ENCODE results near the gene TEDC1. TPM values are rescaled to one million over a fixed set of nuclear protein-coding genes. Genes with fewer than 3 reads are reported as not detected.

The TEDC1 gene
- total RNA-seq, 1 donor from 2014 or later, result 9.3 TPM

GRCh38 chr14:105456736-105457617 is 34.1 kb upstream of the TEDC1 start:
- no peak for DNase-seq (ENCODE audit: low read depth)

GRCh38 chr14:105458010-105458409 is 33.0 kb upstream of the TEDC1 start:
- DNase-seq (ENCODE audit: low read depth), result no peak

- no peak for DNase-seq (ENCODE audit: low read depth)
Measured at GRCh38 chr14:105458571-105458970, 32.5 kb upstream of the TEDC1 start.

- no peak for DNase-seq (ENCODE audit: low read depth)
Measured at GRCh38 chr14:105460116-105460515, 30.9 kb upstream of the TEDC1 start.

GRCh38 chr14:105460616-105461015 is 30.4 kb upstream of the TEDC1 start:
- DNase-seq (ENCODE audit: low read depth), result no peak

GRCh38 chr14:105461903-105462302 is 29.1 kb upstream of the TEDC1 start:
- DNase-seq (ENCODE audit: low read depth), result no peak

- DNase-seq (ENCODE audit: low read depth), result no peak
Measured at GRCh38 chr14:105464501-105464900, 26.5 kb upstream of the TEDC1 start.

- peak; percentile 99 for DNase-seq (ENCODE audit: low read depth)
Measured at GRCh38 chr14:105465209-105466031, 25.6 kb upstream of the TEDC1 start.

GRCh38 chr14:105466531-105467248 is 24.4 kb upstream of the TEDC1 start:
- no peak for DNase-seq (ENCODE audit: low read depth)

GRCh38 chr14:105467249-105467941 is 23.7 kb upstream of the TEDC1 start:
- no peak for DNase-seq (ENCODE audit: low read depth)

GRCh38 chr14:105467942-105468471 is 23.0 kb upstream of the TEDC1 start:
- DNase-seq (ENCODE audit: low read depth), result no peak

- DNase-seq (ENCODE audit: low read depth), result no peak
Measured at GRCh38 chr14:105468621-105469241, 22.3 kb upstream of the TEDC1 start.

GRCh38 chr14:105469456-105470349 is 21.3 kb upstream of the TEDC1 start:
- no peak for DNase-seq (ENCODE audit: low read depth)

GRCh38 chr14:105470350-105471296 is 20.4 kb upstream of the TEDC1 start:
- DNase-seq (ENCODE audit: low read depth), result peak; percentile 60

- peak; percentile 42 for DNase-seq (ENCODE audit: low read depth)
Measured at GRCh38 chr14:105471297-105471821, 19.7 kb upstream of the TEDC1 start.

GRCh38 chr14:105471823-105472485 is 19.1 kb upstream of the TEDC1 start:
- no peak for DNase-seq (ENCODE audit: low read depth)

GRCh38 chr14:105472486-105472991 is 18.5 kb upstream of the TEDC1 start:
- DNase-seq (ENCODE audit: low read depth), result peak; percentile 94
